OCI-LY7 (cell line): ENCODE data around the gene EPRS1.

Experiments
- EZH2phosphoT487 ChIP-seq: fragments of 200-600 bp; sonication (generic); IDR thresholded peaks from 2 replicates; pipeline ENCODE4 v1.6.1; 2018; ENCODE audit warnings: low read depth, borderline replicate concordance, mild to moderate bottlenecking, mixed run types, antibody characterized with exemption, low read length, moderate library complexity, mixed read lengths
- TF ChIP-seq, protein P1 (sequence below): fragments of 200-600 bp; sonication (generic); conservative IDR thresholded peaks from 2 replicates; pipeline ENCODE4 v1.5.1; 2014; ENCODE audit warnings: mild to moderate bottlenecking, antibody characterized with exemption, low read length, moderate library complexity, mixed read lengths

DNA sequence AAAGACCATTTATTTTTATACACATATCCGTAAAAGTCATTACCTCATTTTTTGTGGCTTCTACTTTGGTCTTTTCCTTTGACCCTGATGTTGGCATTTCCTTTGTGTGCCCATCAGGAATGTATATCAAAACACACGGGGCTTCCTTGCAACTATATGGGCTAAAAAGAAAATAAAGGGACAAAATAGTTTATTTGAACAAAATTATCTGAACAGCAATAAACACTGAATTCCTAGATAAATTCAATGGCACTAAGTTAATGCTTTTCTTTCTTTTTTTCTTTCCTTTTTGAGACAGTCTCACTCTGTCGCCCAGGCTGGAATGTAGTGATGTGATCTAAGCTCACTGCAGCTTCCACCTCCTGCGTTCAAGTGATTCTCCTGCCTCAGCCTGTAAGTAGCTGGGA lies 45.2 kb downstream of the EPRS1 start:
- no peak for TF ChIP-seq EZH2phosphoT487
- TF ChIP-seq, protein P1, sequence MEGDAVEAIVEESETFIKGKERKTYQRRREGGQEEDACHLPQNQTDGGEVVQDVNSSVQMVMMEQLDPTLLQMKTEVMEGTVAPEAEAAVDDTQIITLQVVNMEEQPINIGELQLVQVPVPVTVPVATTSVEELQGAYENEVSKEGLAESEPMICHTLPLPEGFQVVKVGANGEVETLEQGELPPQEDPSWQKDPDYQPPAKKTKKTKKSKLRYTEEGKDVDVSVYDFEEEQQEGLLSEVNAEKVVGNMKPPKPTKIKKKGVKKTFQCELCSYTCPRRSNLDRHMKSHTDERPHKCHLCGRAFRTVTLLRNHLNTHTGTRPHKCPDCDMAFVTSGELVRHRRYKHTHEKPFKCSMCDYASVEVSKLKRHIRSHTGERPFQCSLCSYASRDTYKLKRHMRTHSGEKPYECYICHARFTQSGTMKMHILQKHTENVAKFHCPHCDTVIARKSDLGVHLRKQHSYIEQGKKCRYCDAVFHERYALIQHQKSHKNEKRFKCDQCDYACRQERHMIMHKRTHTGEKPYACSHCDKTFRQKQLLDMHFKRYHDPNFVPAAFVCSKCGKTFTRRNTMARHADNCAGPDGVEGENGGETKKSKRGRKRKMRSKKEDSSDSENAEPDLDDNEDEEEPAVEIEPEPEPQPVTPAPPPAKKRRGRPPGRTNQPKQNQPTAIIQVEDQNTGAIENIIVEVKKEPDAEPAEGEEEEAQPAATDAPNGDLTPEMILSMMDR = no peak
